NCI-H128 (cell line): ENCODE results near the gene SPTAN1.
"Not testable (repeated sequence)": the region's sequence is repeated elsewhere in the genome, so short reads cannot be mapped to it uniquely, and the experiment has no call there.

Experiments used
- DNase-seq: peaks from one replicate; lab custom pipeline; 2025; ENCODE audit not compliant: unreplicated experiment; lab: John Stamatoyannopoulos, UW

Gene SPTAN1

GRCh38 chr9:128552744-128553440, 505 bp downstream of the SPTAN1 start:
- peak; percentile 65 for DNase-seq

GRCh38 chr9:128553728-128554127, 1.3 kb downstream of the SPTAN1 start:
- DNase-seq: no peak

- no peak for DNase-seq
These were observed 1.9 kb downstream of the SPTAN1 start for GRCh38 chr9:128554155-128554862.

GRCh38 chr9:128555180-128555721, 2.9 kb downstream of the SPTAN1 start:
- no peak for DNase-seq

- DNase-seq: no peak
These were observed 3.9 kb downstream of the SPTAN1 start for GRCh38 chr9:128556276-128556675.

GRCh38 chr9:128556926-128557634, 4.7 kb downstream of the SPTAN1 start:
- DNase-seq: no peak

- peak; percentile 79 for DNase-seq
These were observed 6.3 kb downstream of the SPTAN1 start for GRCh38 chr9:128558431-128559310.

- no peak for DNase-seq
These were observed 13.2 kb downstream of the SPTAN1 start for GRCh38 chr9:128565578-128565977.

- DNase-seq: peak; percentile 38
These were observed 16.2 kb downstream of the SPTAN1 start for GRCh38 chr9:128568470-128569078.

- DNase-seq: peak; percentile 63
These were observed 23.1 kb downstream of the SPTAN1 start for GRCh38 chr9:128575469-128575868.

GRCh38 chr9:128575916-128576315, 23.5 kb downstream of the SPTAN1 start:
- no peak for DNase-seq

GRCh38 chr9:128577206-128577605, 24.8 kb downstream of the SPTAN1 start:
- DNase-seq: no peak

- no peak for DNase-seq
These were observed 26.8 kb downstream of the SPTAN1 start for GRCh38 chr9:128579194-128579593.

GRCh38 chr9:128580731-128581130, 28.3 kb downstream of the SPTAN1 start:
- no peak for DNase-seq

- not testable (repeated sequence) for DNase-seq
These were observed 32.8 kb downstream of the SPTAN1 start for GRCh38 chr9:128585155-128585554.

- DNase-seq: not testable (repeated sequence)
These were observed 34.5 kb downstream of the SPTAN1 start for GRCh38 chr9:128586934-128587333.

- no peak for DNase-seq
These were observed 35.1 kb downstream of the SPTAN1 start for GRCh38 chr9:128587453-128587852.

GRCh38 chr9:128588581-128589233, 36.3 kb downstream of the SPTAN1 start:
- DNase-seq: no peak

- no peak for DNase-seq
These were observed 40.7 kb downstream of the SPTAN1 start for GRCh38 chr9:128593039-128593438.

GRCh38 chr9:128593856-128594255, 41.5 kb downstream of the SPTAN1 start:
- DNase-seq: no peak
